Bronchus fibroblast of lung (primary cell): ENCODE results near the gene KRTAP5-6. TPM values are rescaled to one million over a fixed set of nuclear protein-coding genes. Genes with fewer than 3 reads are reported as not detected.

Experiments used
- total RNA-seq: library from RNA; depleted of rRNA; stranded (reverse); fragments of >200 nt; gene quantifications from 2 replicates; pipeline ENCODE4 v1.2.3, GENCODE V29; 2015

The KRTAP5-6 gene
- not detected in 2 replicates for total RNA-seq

GRCh38 chr11:1696608-1697570 lies at the start of gene KRTAP5-6:
TSS of gene KRTAP5-6 (plus strand) at chr11:1697195. CDS start at chr11:1697246, 51 bp downstream.

Other genes starting within 250 kb of the KRTAP5-6 start
- 12.4 and 14.4 TPM in 2 replicates for gene MOB2, start 210.4 kb upstream of the KRTAP5-6 start, total RNA-seq
- gene DUSP8, start 124.9 kb upstream of the KRTAP5-6 start, total RNA-seq = 0.50 and 0.74 TPM in 2 replicates
- gene KRTAP5-1, start 111.9 kb upstream of the KRTAP5-6 start, total RNA-seq = not detected in 2 replicates
- not detected in 2 replicates for gene KRTAP5-2, start 98.9 kb upstream of the KRTAP5-6 start, total RNA-seq
- not detected in 2 replicates for gene KRTAP5-3, start 88.7 kb upstream of the KRTAP5-6 start, total RNA-seq
- gene KRTAP5-4, start 75.1 kb upstream of the KRTAP5-6 start, total RNA-seq = not detected in 2 replicates
- gene KRTAP5-5, start 67.4 kb upstream of the KRTAP5-6 start, total RNA-seq = not detected in 2 replicates
- gene IFITM10, start 53.4 kb downstream of the KRTAP5-6 start, total RNA-seq = under 0.01 TPM in 1 of 2 replicates, not detected in the other
- gene CTSD, start 66.7 kb downstream of the KRTAP5-6 start, total RNA-seq = 133 and 142 TPM in 2 replicates
- gene SYT8, start 137.8 kb downstream of the KRTAP5-6 start, total RNA-seq = 0.15 TPM in 1 of 2 replicates, not detected in the other
- not detected in 2 replicates for gene TNNI2, start 141.8 kb downstream of the KRTAP5-6 start, total RNA-seq
- gene LSP1, start 155.9 kb downstream of the KRTAP5-6 start, total RNA-seq = 2.0 and 2.7 TPM in 2 replicates
- not detected in 2 replicates for gene PRR33, start 194.7 kb downstream of the KRTAP5-6 start, total RNA-seq
- not detected in 2 replicates for gene TNNT3, start 222.5 kb downstream of the KRTAP5-6 start, total RNA-seq